Measurements from ENCODE around the gene MYH10. TPM values are rescaled to one million over a fixed set of nuclear protein-coding genes. Genes with fewer than 3 reads are reported as not detected.

Gene MYH10
- total RNA-seq, 1 experiment from 2014 or later, result 251 TPM

DNA sequence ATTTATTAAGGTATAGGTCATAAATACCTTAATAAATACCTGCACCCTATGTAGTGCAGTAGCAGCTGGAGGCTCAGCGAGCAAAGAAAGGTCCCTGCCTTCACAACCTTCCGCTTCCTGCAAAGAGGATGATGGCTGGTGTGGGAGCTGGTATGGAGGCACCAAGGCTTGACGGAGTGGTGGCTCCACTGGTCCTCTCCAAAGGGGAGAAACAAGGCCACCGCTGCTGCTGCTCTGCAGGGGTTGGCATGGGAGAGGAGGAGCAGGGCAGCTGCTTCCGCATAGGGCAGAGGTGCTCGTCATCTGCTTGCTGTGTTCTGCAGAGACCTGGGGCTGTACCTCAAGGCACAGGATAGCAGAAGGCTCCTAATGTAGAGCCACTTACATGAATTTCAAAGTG is 142.0 kb downstream of the MYH10 start:
- no peak overlapping the region for H2BK5ac ChIP-seq (ENCODE audit: insufficient read length, low read length)
- H3K18ac ChIP-seq (ENCODE audit: insufficient read length, low read depth, low read length), result no peak overlapping the region
- H4K91ac ChIP-seq (ENCODE audit: insufficient read length, low read depth, low read length), result no peak overlapping the region
- H2AK5ac ChIP-seq (ENCODE audit: insufficient read length, low read length), result no peak overlapping the region
- no peaks in the 10 kb centered on the region; the same call in 1 of the 2 replicates for H3K27me3 Mint-ChIP-seq (ENCODE audit: low read depth)
- 0 out of 5 replicates have a peak, but pooled peaks cover 0 to 2% of the 10 kb centered on the region in 2 experiments for H3K9me3 Mint-ChIP-seq
- no peak overlapping the region for H3T11ph ChIP-seq (ENCODE audit: low read length)
- H3K9me3 ChIP-seq (ENCODE audit: control insufficient read depth, low read depth, low read length), result no peaks in the 10 kb centered on the region
- no peak overlapping the region for H2BK12ac ChIP-seq (ENCODE audit: insufficient read length, low read depth, low read length)
- H3K27ac ChIP-seq (ENCODE audit: insufficient read length, low read depth, low read length), result no peak overlapping the region
- no peak overlapping the region for H3K9ac ChIP-seq (ENCODE audit: extremely low read depth, insufficient read length, low read length)
- no peak for DNase-seq
- H3K23ac ChIP-seq (ENCODE audit: insufficient read length, low read depth, low read length), result no peak overlapping the region
- no peak overlapping the region for H3K27ac Mint-ChIP-seq
- TF ChIP-seq, protein P1, sequence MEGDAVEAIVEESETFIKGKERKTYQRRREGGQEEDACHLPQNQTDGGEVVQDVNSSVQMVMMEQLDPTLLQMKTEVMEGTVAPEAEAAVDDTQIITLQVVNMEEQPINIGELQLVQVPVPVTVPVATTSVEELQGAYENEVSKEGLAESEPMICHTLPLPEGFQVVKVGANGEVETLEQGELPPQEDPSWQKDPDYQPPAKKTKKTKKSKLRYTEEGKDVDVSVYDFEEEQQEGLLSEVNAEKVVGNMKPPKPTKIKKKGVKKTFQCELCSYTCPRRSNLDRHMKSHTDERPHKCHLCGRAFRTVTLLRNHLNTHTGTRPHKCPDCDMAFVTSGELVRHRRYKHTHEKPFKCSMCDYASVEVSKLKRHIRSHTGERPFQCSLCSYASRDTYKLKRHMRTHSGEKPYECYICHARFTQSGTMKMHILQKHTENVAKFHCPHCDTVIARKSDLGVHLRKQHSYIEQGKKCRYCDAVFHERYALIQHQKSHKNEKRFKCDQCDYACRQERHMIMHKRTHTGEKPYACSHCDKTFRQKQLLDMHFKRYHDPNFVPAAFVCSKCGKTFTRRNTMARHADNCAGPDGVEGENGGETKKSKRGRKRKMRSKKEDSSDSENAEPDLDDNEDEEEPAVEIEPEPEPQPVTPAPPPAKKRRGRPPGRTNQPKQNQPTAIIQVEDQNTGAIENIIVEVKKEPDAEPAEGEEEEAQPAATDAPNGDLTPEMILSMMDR (conservative IDR thresholded peaks at IDR 0.05), result no peak
- H3K4me1 Mint-ChIP-seq, result no peaks in the 10 kb centered on the region
- H4K8ac ChIP-seq (replicated peaks; ENCODE audit: insufficient read length, low read depth, low read length), result no peak overlapping the region
- no peaks in the 10 kb centered on the region for H3K27me3 ChIP-seq (ENCODE audit: insufficient read depth, low read length)
- H4K5ac ChIP-seq (ENCODE audit: insufficient read length, low read depth, low read length), result no peak overlapping the region
- H3K4me2 ChIP-seq (ENCODE audit: insufficient read depth, insufficient read length, low read length), result no peak overlapping the region
- no peaks in the 10 kb centered on the region for H4K20me1 ChIP-seq (ENCODE audit: control insufficient read depth, insufficient read depth, insufficient read length)
- H3K36me3 Mint-ChIP-seq (ENCODE audit: insufficient read depth in 1 of 3, low read depth in 3 of 3), result peaks cover 73 to 96% (median 95%) of the 10 kb centered on the region in 3 experiments
- no peak overlapping the region for H3K14ac ChIP-seq (ENCODE audit: insufficient read depth, low read length)
- no CpG with 5 or more reads among the region's 6 CpGs for WGBS (ENCODE audit: extremely low coverage, insufficient read length, low lambda C conversion rate)
- no peaks in the 10 kb centered on the region for H3K79me2 ChIP-seq (ENCODE audit: insufficient read depth, low read length)
- H2BK15ac ChIP-seq (ENCODE audit: low read depth, low read length), result no peak overlapping the region
- no peaks in the 10 kb centered on the region for H3K23me2 ChIP-seq (ENCODE audit: insufficient read length, low read depth, low read length, poor library complexity, severe bottlenecking)
- no peak overlapping the region for H2AFZ ChIP-seq (ENCODE audit: low read length)
- no peaks in the 10 kb centered on the region for H3K4me1 ChIP-seq (ENCODE audit: insufficient read depth, low read length)
- H3K56ac ChIP-seq (ENCODE audit: insufficient read length, low read depth, low read length), result no peak overlapping the region
- H2BK120ac ChIP-seq (ENCODE audit: low read depth, low read length, poor library complexity, severe bottlenecking), result no peak overlapping the region
- H3K79me1 ChIP-seq (ENCODE audit: insufficient read depth, low read depth, low read length, poor library complexity, severe bottlenecking), result no peaks in the 10 kb centered on the region
- H3K4me3 Mint-ChIP-seq, result no peak overlapping the region
- H3K4ac ChIP-seq (ENCODE audit: low read depth, low read length), result no peak overlapping the region
- no peak overlapping the region for H2BK20ac ChIP-seq (ENCODE audit: low read depth, low read length, poor library complexity, severe bottlenecking)
